NCI-H748 treated with DMSO at 0.1 percent for 48 hours (cell line): ENCODE data around the gene CCN2.
A peak's percentile ranks its signal among the peaks of the same experiment; 100 is the strongest.

ENCODE experiments used
- DNase-seq: peaks from one replicate; lab custom pipeline; 2025; lab: John Stamatoyannopoulos, UW

CCN2 gene

DNA sequence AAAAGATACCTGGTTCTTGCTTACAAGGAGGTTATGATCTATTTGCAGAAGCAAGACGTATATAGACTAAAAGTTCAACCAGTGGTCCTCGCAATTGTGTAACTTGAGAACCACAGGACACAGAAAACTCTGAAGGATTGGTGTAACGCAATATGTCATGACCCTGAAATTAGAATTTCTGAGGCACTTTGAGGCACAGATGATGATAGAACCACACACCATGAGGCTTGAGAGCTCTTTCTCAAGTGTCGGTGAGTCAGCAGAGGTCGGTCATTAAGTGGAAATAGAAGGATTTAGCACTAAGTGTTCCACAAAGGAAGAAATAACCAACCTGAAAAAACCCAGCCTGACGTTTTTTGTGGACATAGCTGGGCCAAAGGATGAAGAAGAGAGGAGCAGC, 15.3 kb upstream of the CCN2 start:
- DNase-seq = no peak

DNA sequence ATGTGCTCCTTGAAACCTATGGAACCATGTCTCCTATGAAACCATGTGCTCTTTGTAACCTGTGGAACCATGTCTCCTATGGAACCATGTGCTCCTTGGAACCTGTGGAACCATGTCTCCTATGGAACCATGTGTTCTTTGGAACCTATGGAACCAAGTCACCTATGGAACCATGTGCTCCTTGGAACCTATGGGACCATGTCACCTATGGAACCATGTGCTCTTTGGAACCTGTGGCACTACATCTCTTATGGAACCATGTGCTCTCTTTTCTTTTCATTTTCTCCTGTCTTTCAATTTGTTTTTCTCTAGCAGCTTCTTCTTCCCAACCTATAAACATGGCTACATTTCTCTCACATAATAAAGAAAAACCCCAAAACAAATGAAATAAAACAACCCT, 11.9 kb upstream of the CCN2 start:
- no peak for DNase-seq

DNA sequence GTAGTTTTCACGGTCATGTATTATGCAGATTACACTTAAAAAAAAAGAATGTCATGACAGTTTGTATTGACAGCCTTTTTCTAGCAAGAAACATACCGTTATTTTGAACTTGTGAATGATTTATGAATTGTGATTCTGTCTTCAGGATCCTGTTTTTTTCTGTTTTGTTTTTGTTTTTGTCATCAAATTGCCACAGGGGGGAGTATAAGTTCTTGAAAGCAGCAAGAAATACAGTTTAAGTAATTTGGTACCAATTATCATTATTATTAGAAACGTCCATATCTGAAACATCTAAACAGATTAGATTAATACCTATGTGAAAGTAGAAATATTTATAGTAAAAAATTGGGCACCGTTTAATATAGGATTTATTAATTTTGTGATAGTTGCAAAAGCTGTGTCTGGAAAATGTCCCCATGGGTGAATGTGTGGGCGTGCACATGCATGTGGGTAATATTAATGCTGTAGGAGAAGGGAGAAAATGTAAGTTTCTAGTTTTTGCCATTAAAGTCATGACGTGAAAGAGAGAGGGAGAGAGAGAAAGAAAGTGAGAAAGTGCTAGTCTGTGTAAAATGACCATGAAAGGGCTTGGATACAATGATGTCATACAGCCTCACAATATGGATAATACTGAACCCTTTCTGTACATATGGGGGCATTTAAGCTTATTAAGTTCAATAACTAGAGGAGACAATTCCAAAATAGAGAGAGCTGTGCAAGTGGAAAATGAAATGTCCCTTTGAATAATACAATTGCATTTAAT, 9.4 kb upstream of the CCN2 start:
- DNase-seq = no peak

GRCh38 chr6:131958542-131959470, 7.6 kb upstream of the CCN2 start:
- no peak for DNase-seq

- DNase-seq = no peak
Measured at GRCh38 chr6:131958095-131958494, 6.9 kb upstream of the CCN2 start.

- no peak for DNase-seq
Measured at GRCh38 chr6:131955876-131956275, 4.7 kb upstream of the CCN2 start.

DNA sequence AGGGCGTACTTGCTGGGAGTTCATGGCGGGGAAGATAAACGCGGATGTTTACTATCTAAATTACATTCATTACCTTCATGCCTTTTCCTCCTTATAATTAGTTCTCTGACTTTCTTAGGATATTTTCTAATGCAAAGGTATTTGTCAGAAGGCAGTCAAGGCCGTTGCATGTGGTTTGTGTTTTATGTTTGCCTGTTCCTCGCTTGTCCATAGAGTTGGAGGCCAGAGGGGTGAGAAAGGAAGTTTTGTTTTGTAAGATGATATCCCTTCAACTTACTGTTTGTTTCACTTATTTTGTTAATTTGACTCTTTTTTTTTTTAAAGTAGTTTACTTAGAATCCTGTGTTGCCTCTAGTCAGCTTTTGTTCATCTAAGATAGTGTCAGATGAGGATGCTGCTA, 4.0 kb upstream of the CCN2 start:
- no peak for DNase-seq

DNA sequence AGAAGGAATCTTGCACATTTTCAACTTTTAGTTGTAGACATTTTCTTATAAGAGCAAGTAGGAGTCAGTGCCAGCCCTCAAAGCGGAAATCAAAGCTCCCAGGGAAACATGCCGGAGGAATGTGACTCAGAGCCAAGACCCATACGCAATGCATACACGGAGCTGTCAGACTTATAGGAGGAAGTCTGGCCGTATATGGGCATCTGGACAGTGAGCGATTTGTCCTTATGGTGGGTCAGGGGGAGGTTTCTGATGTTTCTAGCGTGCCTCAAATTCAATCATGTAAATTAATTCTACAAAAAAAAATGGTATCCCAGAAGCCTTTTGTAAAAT, 3.6 kb upstream of the CCN2 start:
- no peak for DNase-seq

DNA sequence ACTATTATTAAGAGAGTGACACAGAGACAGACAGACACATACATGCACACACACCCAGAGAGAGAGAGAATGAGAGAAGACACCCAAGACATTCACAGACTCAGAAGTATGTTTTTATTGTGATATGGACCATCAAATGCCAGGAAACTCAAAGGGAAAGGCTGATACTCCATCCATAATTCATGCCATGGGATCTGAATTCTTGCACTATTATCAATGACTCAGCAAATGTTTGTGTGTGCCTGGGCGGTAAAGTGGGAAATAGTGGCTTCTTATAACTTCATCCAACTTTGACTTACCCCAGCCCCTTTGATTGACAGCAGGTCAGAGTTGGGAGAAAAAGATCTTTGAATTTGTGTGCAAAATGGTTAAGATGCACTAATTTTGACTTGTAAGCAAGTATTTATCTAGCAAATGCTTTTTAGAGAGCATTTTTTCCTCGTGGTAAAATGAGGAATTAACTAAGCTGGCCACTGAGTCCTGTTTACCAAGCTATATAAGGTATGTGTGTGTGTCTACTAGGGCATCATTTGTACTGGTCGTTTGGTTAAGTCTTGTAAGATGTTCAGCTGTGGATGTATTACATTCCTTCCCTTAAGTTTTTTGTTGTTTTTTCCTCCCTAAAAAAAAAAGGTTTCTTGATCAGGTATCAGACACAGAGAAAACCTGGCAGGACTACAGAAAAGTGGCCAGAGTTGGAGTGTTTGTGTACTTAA, 3.0 kb upstream of the CCN2 start:
- DNase-seq = no peak

DNA sequence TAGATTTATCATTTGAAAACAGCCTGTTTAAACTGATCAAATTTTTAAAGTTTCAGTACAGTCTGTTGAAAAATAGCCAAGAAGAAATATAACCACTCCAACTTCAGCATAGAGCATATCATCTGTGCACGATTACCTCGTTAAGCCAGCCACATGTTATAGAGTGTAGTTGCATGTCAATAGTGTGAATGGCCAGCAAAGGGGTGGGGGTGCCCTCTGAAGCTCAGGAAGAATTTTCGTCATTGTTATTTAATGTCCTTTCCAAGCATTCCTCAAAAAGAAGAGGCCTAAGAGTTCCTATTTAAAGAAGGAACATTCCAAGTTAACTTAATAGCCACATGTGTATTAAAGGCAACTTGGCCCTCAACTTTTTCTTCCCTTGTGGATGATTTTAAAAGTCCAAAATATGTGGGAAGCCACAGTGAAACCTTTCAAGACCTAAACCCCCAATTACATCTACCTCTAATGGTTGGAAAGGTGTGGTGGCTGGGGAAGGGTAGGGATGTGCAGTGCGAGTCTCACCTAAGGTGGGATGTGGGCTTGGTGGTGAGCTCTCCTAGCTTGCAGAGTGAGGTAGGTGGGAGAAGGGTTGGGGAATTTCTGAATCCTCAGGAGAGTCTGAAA, 1.8 kb upstream of the CCN2 start:
- no peak for DNase-seq

- DNase-seq = no peak
Measured at GRCh38 chr6:131951576-131952230, 531 bp upstream of the CCN2 start.

GRCh38 chr6:131949909-131950766, 1.0 kb downstream of the CCN2 start:
- peak; percentile 18 for DNase-seq

DNA sequence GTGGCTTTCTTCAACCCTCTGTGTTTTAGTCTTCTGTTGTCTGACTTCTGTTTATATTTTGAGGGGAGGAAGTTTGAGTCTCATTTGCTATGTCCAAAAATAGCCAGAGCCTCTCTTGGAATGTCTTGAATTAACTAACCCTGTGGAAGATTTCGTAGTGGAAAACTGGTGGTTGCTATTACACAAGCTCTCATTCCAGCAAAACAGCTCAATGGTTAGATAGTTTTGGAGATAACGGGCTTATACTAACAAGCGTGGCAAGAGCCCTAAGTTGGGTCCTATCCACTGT, 1.6 kb downstream of the CCN2 start:
- DNase-seq = no peak

- DNase-seq = no peak
Measured at GRCh38 chr6:131948692-131949619, 2.2 kb downstream of the CCN2 start.

DNA sequence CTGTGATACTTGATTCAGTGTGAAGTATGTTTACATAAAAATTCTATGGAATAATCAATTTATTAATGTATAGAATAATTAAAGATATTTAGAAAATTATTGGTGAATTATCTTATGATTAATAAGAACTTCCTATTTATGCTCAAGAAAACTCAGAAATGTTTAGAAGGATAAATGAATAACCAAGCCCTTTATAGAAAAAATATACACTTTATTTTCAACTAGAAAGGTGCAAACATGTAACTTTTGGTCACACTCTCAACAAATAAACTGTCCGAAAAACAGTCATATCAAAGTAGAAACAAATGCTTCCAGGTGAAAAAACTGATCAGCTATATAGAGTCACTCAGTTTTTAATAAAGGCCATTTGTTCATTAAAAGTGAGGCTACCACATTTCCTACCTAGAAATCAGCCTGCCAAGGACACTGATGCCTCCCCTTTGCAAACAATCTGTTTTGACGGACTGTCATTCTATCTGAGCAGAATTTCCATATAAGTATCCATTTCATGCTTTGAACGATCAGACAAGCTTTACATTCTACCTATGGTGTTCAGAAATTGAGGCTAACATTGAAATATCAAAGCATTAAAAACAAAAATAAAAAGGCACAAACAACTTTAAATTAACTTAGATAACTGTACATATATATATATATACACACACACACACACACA, 3.0 kb downstream of the CCN2 start:
- no peak for DNase-seq

GRCh38 chr6:131946992-131947955, 3.9 kb downstream of the CCN2 start:
- no peak for DNase-seq

DNA sequence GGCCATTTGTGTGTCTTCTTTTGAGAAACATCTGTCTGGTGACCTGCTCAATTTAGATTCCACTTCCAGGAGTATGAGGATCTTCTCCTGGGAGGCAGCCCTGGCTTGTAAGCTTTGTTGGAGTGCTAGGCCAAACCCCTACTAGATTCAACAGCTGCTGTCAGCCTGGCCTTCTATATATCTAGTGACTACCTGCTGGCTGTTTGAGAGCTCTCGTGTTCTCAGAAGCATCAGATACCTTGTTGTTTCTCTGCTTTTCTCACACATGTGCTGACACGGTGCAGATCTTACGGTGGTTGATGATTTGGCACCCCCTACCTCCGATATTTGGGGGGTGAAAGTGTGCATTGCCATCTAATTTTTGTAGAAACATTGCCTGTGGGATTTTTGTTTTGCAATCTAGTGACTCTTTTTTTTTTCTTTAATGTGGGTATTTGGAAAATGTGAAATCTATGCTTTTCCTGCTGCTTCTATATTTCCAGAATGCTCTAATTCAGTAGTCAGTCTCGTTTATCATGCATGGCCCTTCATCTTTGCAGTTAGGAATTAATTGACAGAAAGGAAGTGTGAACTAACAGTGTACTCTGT, 4.7 kb downstream of the CCN2 start:
- DNase-seq = no peak

GRCh38 chr6:131945971-131946370, 5.2 kb downstream of the CCN2 start:
- DNase-seq = no peak
